DND-41 (cell line): ENCODE data around the gene SLC2A1.

Source experiments
- ATAC-seq: fragments of 200-7000 bp; cut with Tn5 transposase; 3 replicates; pipeline ENCODE4 v1.9.1; 2021; ENCODE audit warnings: low read depth; ENCODE audit not compliant: insufficient read depth
- DNase-seq: peaks from one replicate; pipeline ENCODE4 v3.0.0-alpha.2; 2020
- H2AFZ ChIP-seq: 2 replicates; pipeline ENCODE4 v1.6.0; 2012; ENCODE audit warnings: low read depth, low read length
- H3K27ac ChIP-seq: 2 replicates; pipeline ENCODE4 v1.5.1; 2012; ENCODE audit warnings: low read length, inconsistent platforms
- H3K27me3 ChIP-seq: fragments of 200-600 bp; sonication (generic); 2 replicates; pipeline ENCODE4 v1.6.0; 2012; ENCODE audit warnings: low read length, mild to moderate bottlenecking, inconsistent platforms; ENCODE audit not compliant: insufficient read depth, poor library complexity
- H3K36me3 ChIP-seq: 2 replicates; pipeline ENCODE4 v1.5.1; 2012; ENCODE audit warnings: low read length, inconsistent platforms; ENCODE audit not compliant: insufficient read depth
- H3K4me1 ChIP-seq: 2 replicates; pipeline ENCODE4 v1.5.1; 2012; ENCODE audit warnings: mild to moderate bottlenecking, low read length; ENCODE audit not compliant: insufficient read depth
- H3K4me2 ChIP-seq: 2 replicates; pipeline ENCODE4 v1.6.0; 2012; ENCODE audit warnings: mild to moderate bottlenecking, moderate library complexity, low read length, inconsistent platforms; ENCODE audit not compliant: insufficient read depth
- H3K4me3 ChIP-seq, 2 experiments: fragments of 200-600 bp in 1 of 2; shearing (Covaris generic) in 1 of 2; 2 replicates each; pipeline ENCODE4 v1.5.1; 2012 to 2016; ENCODE audit warnings: inconsistent platforms in 2 of 2, low read length in 2 of 2, mild to moderate bottlenecking in 2 of 2, low read depth in 1 of 2, moderate library complexity in 1 of 2
- H3K79me2 ChIP-seq: 2 replicates; pipeline ENCODE4 v1.6.0; 2012; ENCODE audit warnings: low read length, inconsistent platforms; ENCODE audit not compliant: insufficient read depth
- H3K9ac ChIP-seq: 2 replicates; pipeline ENCODE4 v1.6.0; 2012; ENCODE audit warnings: low read depth, mild to moderate bottlenecking, inconsistent platforms, low read length, moderate library complexity
- H3K9me3 ChIP-seq: 2 replicates; pipeline ENCODE4 v1.5.1; 2012; ENCODE audit warnings: low read length, moderate library complexity, mild to moderate bottlenecking, inconsistent platforms; ENCODE audit not compliant: insufficient read depth, severe bottlenecking
- H4K20me1 ChIP-seq: 2 replicates; pipeline ENCODE4 v1.6.0; 2012; ENCODE audit warnings: low read length; ENCODE audit not compliant: insufficient read depth
- CTCF ChIP-seq: IDR thresholded peaks from 2 replicates; pipeline ENCODE4 v1.5.1; 2012; ENCODE audit warnings: borderline replicate concordance, low read length, moderate library complexity, mild to moderate bottlenecking; ENCODE audit not compliant: poor library complexity, severe bottlenecking; ENCODE audit errors: extremely low read depth
- EZH2 ChIP-seq: IDR thresholded peaks from 3 replicates; pipeline ENCODE4 v1.6.1; 2012; ENCODE audit warnings: borderline replicate concordance, low read depth, mild to moderate bottlenecking, moderate library complexity, low read length, inconsistent platforms; ENCODE audit not compliant: severe bottlenecking

SLC2A1 gene

GRCh38 chr1:42961312-42962091 is 2.8 kb upstream of the SLC2A1 start:
- no peak overlapping the region for H3K9ac ChIP-seq
- H3K9me3 ChIP-seq: no peaks in the 10 kb centered on the region
- ATAC-seq (no peak), DNase-seq (no peak)
- peaks cover 17% of the 10 kb centered on the region for H3K4me1 ChIP-seq
- TF ChIP-seq CTCF (no peak), EZH2 (no peak)
- no peak overlapping the region for H3K27ac ChIP-seq
- H4K20me1 ChIP-seq: peaks cover 17% of the 10 kb centered on the region
- peaks cover 38% of the 10 kb centered on the region for H3K27me3 ChIP-seq
- no peak overlapping the region for H3K4me2 ChIP-seq
- no peak overlapping the region for H2AFZ ChIP-seq
- no peak overlapping the region for H3K4me3 ChIP-seq
- peaks cover 28% of the 10 kb centered on the region for H3K79me2 ChIP-seq
- peaks cover 15% of the 10 kb centered on the region; the same call in 1 of the 2 replicates for H3K36me3 ChIP-seq

- Histone ChIP-seq H4K20me1 (peaks cover 22% of the 10 kb centered on the region), H3K4me3 (no peak overlapping the region), H3K27ac (no peak overlapping the region), H3K4me2 (no peak overlapping the region), H3K4me1 (peaks cover 24% of the 10 kb centered on the region), H3K9ac (no peak overlapping the region), H3K9me3 (no peaks in the 10 kb centered on the region), H3K36me3 (peaks cover 19% of the 10 kb centered on the region), H3K79me2 (peaks cover 35% of the 10 kb centered on the region), H2AFZ (no peak overlapping the region), H3K27me3 (peaks cover 38% of the 10 kb centered on the region)
- TF ChIP-seq EZH2: no peak
- TF ChIP-seq CTCF: no peak
- ATAC-seq: no peak
- no peak for DNase-seq
Observed at GRCh38 chr1:42960566-42961311, 2.1 kb upstream of the SLC2A1 start.

- DNase-seq (no peak), ATAC-seq (no peak)
- Histone ChIP-seq H3K27ac (no peak overlapping the region), H2AFZ (no peak overlapping the region), H3K9ac (no peak overlapping the region), H3K4me2 (no peak overlapping the region), H3K36me3 (peaks cover 25% of the 10 kb centered on the region), H3K4me1 (peaks cover 31% of the 10 kb centered on the region), H3K9me3 (no peaks in the 10 kb centered on the region), H3K79me2 (peaks cover 42% of the 10 kb centered on the region), H3K4me3 (no peak overlapping the region), H3K27me3 (peaks cover 38% of the 10 kb centered on the region), H4K20me1 (peaks cover 29% of the 10 kb centered on the region)
- TF ChIP-seq EZH2: no peak
- no peak for TF ChIP-seq CTCF
Observed at GRCh38 chr1:42960122-42960390, 1.4 kb upstream of the SLC2A1 start.
